Vagina (tissue), 2 donors: ENCODE data around the gene MAST4. TPM values are rescaled to one million over a fixed set of nuclear protein-coding genes. Genes with fewer than 3 reads are reported as not detected.

ENCODE experiments used
- DNase-seq, 2 donors: peaks; one replicate each; pipeline ENCODE4 v3.0.0-alpha.2; 2017; ENCODE audit errors: extremely low spot score in 2 of 2
- H3K27ac ChIP-seq: fragments of 200-600 bp; sonication (generic); one replicate; pipeline ENCODE4 v1.5.1; 2019
- H3K27me3 ChIP-seq: fragments of 200-600 bp; sonication (generic); one replicate; pipeline ENCODE4 v1.5.1; 2019
- H3K36me3 ChIP-seq, 2 donors: fragments of 200-600 bp; sonication (generic); one replicate each; pipeline ENCODE4 v1.5.1; 2017 to 2019
- H3K4me1 ChIP-seq: fragments of 200-600 bp; sonication (generic); one replicate; pipeline ENCODE4 v1.5.1; 2019
- H3K4me3 ChIP-seq, 2 donors: fragments of 200-600 bp; sonication (generic); 1 replicate in 1 of 2; 2 replicates in 1 of 2; pipeline ENCODE4 v1.5.1; 2016 to 2019
- H3K9me3 ChIP-seq: fragments of 200-600 bp; sonication (generic); one replicate; pipeline ENCODE4 v1.5.1; 2019
- POLR2A ChIP-seq, 2 donors: fragments of 450-650 bp; IDR thresholded peaks; one replicate each; pipeline ENCODE4 v1.6.1; 2017; ENCODE audit warnings: antibody characterized with exemption in 2 of 2, mild to moderate bottlenecking in 2 of 2, moderate library complexity in 2 of 2
- POLR2AphosphoS5 ChIP-seq, 2 donors: sonication (generic); formaldehyde crosslinking; IDR thresholded peaks; one replicate each; pipeline ENCODE4 v1.9.0; 2017; ENCODE audit warnings: antibody characterized with exemption in 2 of 2, mild to moderate bottlenecking in 2 of 2, low read depth in 1 of 2; ENCODE audit not compliant: insufficient read depth in 1 of 2
- intact Hi-C: fragments of 100-400 bp; cut with DNase I; formaldehyde crosslinking; loops from one replicate; pipeline ENCODE4 v1.15.1; 2023
- total RNA-seq: library from RNA; depleted of rRNA; stranded (reverse); fragments of >200 nt; gene quantifications from one replicate; pipeline ENCODE4 v1.2.3, GENCODE V29; 2016
- TF ChIP-seq, protein P1 (sequence below), 3 experiments: fragments of 450-650 bp in 2 of 3; fragments of 200-600 bp in 1 of 3; sonication (generic) in 1 of 3; IDR thresholded peaks; one replicate each; pipeline ENCODE4 v1.5.1; 2017 to 2019; ENCODE audit warnings: antibody characterized with exemption in 3 of 3, mild to moderate bottlenecking in 2 of 3, moderate library complexity in 2 of 3

The MAST4 gene
- total RNA-seq, 1 donor from 2014 or later = 85.9 TPM

DNA sequence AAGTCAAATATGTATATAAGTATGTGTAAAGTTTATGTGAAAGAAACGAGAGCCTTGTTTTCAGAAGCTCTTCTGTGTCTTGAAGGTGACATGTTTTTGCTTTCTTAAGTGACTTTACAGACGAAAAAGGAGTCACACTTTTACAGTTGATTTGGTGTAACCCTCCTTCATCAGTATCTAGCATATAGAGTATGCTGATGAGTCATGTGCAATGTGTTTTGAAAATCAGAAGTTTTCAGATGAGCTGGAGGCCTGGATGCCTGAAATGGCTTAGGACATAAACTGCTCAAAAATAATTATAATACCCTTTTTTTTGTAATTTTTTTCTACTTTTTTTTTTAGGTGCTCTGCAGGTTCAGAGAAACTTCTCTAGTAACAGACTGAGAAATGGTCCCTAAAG, 390.9 kb downstream of the MAST4 start:
- Histone ChIP-seq H3K4me1 (peaks cover 15% of the 10 kb centered on the region), H3K4me3 (no peak overlapping the region), H3K27ac (no peak overlapping the region), H3K36me3 (no peaks in the 10 kb centered on the region), H3K9me3 (no peaks in the 10 kb centered on the region), H3K27me3 (no peaks in the 10 kb centered on the region)
- TF ChIP-seq POLR2A (IDR thresholded peaks at IDR 0.05) (no peak), POLR2AphosphoS5 (IDR thresholded peaks at IDR 0.05; ENCODE audit: insufficient read depth in 1 of 2, low read depth in 1 of 2) (no peak)
- TF ChIP-seq, protein P1, sequence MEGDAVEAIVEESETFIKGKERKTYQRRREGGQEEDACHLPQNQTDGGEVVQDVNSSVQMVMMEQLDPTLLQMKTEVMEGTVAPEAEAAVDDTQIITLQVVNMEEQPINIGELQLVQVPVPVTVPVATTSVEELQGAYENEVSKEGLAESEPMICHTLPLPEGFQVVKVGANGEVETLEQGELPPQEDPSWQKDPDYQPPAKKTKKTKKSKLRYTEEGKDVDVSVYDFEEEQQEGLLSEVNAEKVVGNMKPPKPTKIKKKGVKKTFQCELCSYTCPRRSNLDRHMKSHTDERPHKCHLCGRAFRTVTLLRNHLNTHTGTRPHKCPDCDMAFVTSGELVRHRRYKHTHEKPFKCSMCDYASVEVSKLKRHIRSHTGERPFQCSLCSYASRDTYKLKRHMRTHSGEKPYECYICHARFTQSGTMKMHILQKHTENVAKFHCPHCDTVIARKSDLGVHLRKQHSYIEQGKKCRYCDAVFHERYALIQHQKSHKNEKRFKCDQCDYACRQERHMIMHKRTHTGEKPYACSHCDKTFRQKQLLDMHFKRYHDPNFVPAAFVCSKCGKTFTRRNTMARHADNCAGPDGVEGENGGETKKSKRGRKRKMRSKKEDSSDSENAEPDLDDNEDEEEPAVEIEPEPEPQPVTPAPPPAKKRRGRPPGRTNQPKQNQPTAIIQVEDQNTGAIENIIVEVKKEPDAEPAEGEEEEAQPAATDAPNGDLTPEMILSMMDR (IDR thresholded peaks at IDR 0.05) = no peak
- DNase-seq = no peak
- intact Hi-C loops = no loop called here

DNA sequence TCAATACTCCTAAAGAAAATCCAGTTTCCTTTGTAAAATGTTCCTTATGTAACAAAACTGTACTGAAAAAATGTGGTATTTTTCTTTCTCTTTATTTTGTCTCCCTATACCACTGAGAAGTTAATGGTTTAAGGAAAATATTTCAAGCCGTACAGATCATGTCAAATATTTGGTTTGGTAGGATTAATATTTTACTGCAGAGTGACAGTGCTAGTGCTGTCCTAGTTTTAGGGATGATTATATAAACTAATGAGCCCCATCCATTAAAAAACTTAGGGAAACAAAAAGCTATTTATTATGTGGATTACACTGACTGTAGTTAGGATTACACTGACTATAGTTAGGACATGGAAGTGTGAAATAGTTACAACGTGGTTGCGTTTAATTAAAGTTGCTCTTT, 391.3 kb downstream of the MAST4 start:
- no peak for DNase-seq
- no peaks in the 10 kb centered on the region for H3K36me3 ChIP-seq
- no peaks in the 10 kb centered on the region for H3K27me3 ChIP-seq
- H3K4me3 ChIP-seq = no peak overlapping the region
- peak overlapping the region; percentile 13 for H3K27ac ChIP-seq
- intact Hi-C loops = no loop called here
- no peaks in the 10 kb centered on the region for H3K9me3 ChIP-seq
- H3K4me1 ChIP-seq = peaks cover 11% of the 10 kb centered on the region
- TF ChIP-seq POLR2AphosphoS5 (IDR thresholded peaks at IDR 0.05; ENCODE audit: insufficient read depth in 1 of 2, low read depth in 1 of 2) = no peak
- no peak for TF ChIP-seq POLR2A (IDR thresholded peaks at IDR 0.05)
- TF ChIP-seq, protein P1 (IDR thresholded peaks at IDR 0.05) = no peak

DNA sequence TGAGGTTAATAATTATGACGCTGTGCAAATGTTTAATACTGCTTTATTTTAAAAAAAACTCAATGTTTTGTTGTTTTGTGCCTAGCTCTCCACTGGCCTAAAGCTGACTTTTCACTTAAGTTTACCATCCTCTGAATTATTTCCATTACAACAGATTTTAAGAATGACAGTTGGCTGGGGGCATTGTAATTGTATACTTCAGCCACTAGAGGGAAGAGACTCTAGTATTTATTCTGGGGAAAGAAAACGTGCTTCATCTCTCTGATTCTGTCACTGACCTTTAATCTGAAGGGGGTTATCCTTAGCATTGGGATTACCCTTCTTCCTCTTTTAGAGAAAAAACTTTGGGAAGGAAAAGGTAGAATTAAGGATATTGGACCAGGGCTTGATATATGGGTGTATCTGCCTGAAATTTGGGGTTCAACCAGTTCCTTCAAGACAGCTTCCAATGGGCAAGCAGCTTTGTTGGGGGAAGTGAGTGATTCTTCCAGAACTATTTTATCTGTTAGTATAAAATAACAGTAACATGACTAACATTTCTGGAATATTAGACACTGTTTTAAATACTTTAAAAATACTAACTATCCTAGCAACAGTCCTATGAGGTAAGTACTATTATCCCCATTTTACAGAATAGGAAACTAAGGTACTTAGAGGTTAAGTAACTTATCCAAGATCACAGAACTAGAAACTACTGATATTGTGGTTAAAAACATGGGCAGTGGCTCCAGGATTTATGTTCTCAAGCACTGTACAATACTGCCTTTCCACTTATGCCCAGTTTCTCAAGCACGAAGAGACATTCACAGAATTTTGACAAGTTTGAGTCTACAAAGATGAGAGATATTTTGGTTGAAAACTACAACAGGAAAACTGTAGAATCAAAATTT, 392.0 kb downstream of the MAST4 start:
- Histone ChIP-seq H3K4me3 (no peak overlapping the region), H3K27ac (peak overlapping the region; percentile 13), H3K36me3 (no peaks in the 10 kb centered on the region), H3K27me3 (no peaks in the 10 kb centered on the region), H3K9me3 (no peaks in the 10 kb centered on the region), H3K4me1 (peaks cover 6% of the 10 kb centered on the region)
- TF ChIP-seq POLR2AphosphoS5 (IDR thresholded peaks at IDR 0.05; ENCODE audit: insufficient read depth in 1 of 2, low read depth in 1 of 2) = no peak
- TF ChIP-seq POLR2A (IDR thresholded peaks at IDR 0.05) = no peak
- TF ChIP-seq, protein P1 (IDR thresholded peaks at IDR 0.05) = peak; percentile 48 to 76 (median 57)
- intact Hi-C loops = no loop called here
- DNase-seq = no peak

DNA sequence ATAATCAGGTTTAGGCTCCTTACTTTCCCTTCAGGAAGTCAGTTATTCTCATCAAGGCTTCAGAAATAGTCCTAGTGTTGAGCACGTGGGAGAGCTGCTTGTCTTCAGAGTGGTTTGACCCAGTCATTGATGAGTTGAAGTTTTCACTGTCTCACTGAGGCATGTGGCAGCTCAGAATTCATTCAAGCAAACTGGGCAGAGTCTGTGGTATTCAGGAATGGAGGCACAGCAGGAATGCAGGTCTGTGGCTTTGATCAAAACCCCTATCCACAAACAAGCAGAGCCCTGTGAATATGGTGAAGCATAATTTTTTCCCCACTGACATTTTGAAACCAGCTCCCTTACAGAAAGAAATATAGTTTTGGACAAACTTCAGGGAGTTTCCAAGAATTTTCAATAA, 393.1 kb downstream of the MAST4 start:
- no peak for DNase-seq
- peaks cover 6% of the 10 kb centered on the region for H3K4me1 ChIP-seq
- H3K36me3 ChIP-seq = no peaks in the 10 kb centered on the region
- no peaks in the 10 kb centered on the region for H3K27me3 ChIP-seq
- TF ChIP-seq POLR2A (IDR thresholded peaks at IDR 0.05) = no peak
- no peak for TF ChIP-seq POLR2AphosphoS5 (IDR thresholded peaks at IDR 0.05; ENCODE audit: insufficient read depth in 1 of 2, low read depth in 1 of 2)
- TF ChIP-seq, protein P1 (IDR thresholded peaks at IDR 0.05) = no peak
- no peaks in the 10 kb centered on the region for H3K9me3 ChIP-seq
- no peak overlapping the region for H3K4me3 ChIP-seq
- H3K27ac ChIP-seq = no peak overlapping the region
- intact Hi-C loops = no loop called here

DNA sequence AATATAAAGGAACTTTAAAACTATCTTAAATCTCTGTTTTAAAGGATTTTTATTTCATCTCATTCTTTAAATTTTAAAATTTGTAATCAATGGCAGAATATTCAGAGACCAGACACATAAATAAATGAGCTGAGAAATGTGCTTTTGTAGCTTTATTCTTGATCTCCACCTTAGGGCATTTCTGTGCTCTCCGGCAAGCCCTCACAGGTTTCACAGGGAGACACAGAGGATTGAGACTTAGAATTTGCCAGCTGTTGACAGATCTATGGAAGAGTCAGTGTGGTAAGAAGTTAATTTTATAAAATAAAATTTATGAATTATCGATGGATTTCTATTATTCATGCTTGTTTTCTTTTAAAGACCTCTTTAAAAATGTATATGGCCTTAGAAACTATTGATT, 393.6 kb downstream of the MAST4 start:
- Histone ChIP-seq H3K9me3 (no peaks in the 10 kb centered on the region), H3K27me3 (no peaks in the 10 kb centered on the region), H3K36me3 (no peaks in the 10 kb centered on the region), H3K4me1 (peaks cover 6% of the 10 kb centered on the region), H3K27ac (no peak overlapping the region), H3K4me3 (no peak overlapping the region)
- DNase-seq = no peak
- intact Hi-C loops = no loop called here
- TF ChIP-seq POLR2A (IDR thresholded peaks at IDR 0.05) (no peak), POLR2AphosphoS5 (IDR thresholded peaks at IDR 0.05; ENCODE audit: insufficient read depth in 1 of 2, low read depth in 1 of 2) (no peak)
- TF ChIP-seq, protein P1 (IDR thresholded peaks at IDR 0.05) = no peak
